H1 (cell line): ENCODE data around the gene HMGXB3. TPM values are rescaled to one million over a fixed set of nuclear protein-coding genes. Genes with fewer than 3 reads are reported as not detected.
"Not testable (repeated sequence)": the region's sequence is repeated elsewhere in the genome, so short reads cannot be mapped to it uniquely, and the experiment has no call there.

Source experiments
- CTCF ChIA-PET: fragments of 300-600 bp; sonication (Branson Sonifier 250); formaldehyde crosslinking; loops from one replicate; lab custom pipeline; 2021; ENCODE audit not compliant: partially characterized antibody; lab: Charles Lee
- POLR2A ChIA-PET: fragments of 300-600 bp; sonication (Branson Sonifier 250); formaldehyde crosslinking; loops from one replicate; lab custom pipeline; 2021; ENCODE audit warnings: inconsistent platforms; ENCODE audit not compliant: partially characterized antibody; lab: Charles Lee
- DNase-seq, 2 experiments: peaks; one replicate each; pipeline versions ENCODE4 v3.0.0 to v3.0.0-alpha.2; 2010 to 2022; ENCODE audit warnings: low spot score in 2 of 2, low read depth in 1 of 2, mixed read lengths in 1 of 2
- FAIRE-seq: peaks from 2 replicates; lab custom pipeline; 2011; peaks lifted over from hg19 to GRCh38; lab: Jason Lieb, UNC
- H2AFZ ChIP-seq: 2 replicates; pipeline ENCODE4 v1.8.1; 2012; ENCODE audit warnings: low read length, inconsistent platforms
- H2AK5ac ChIP-seq: 2 replicates; pipeline ENCODE4 v1.6.1; 2013; ENCODE audit warnings: low read depth, low read length
- H2BK120ac ChIP-seq: replicated peaks from 2 replicates; pipeline ENCODE3; 2013; ENCODE audit warnings: low read depth, low read length, inconsistent platforms
- H2BK12ac ChIP-seq: 2 replicates; pipeline ENCODE4 v1.6.1; 2013; ENCODE audit warnings: low read depth, low read length
- H2BK15ac ChIP-seq: 2 replicates; pipeline ENCODE4 v1.6.1; 2013; ENCODE audit warnings: low read length
- H2BK20ac ChIP-seq: 2 replicates; pipeline ENCODE4 v1.6.1; 2013; ENCODE audit warnings: low read length
- H2BK5ac ChIP-seq: 2 replicates; pipeline ENCODE4 v1.6.1; 2013; ENCODE audit warnings: low read depth, low read length
- H3K14ac ChIP-seq: 2 replicates; pipeline ENCODE4 v1.6.1; 2013; ENCODE audit warnings: inconsistent platforms; ENCODE audit not compliant: insufficient read length
- H3K18ac ChIP-seq: 2 replicates; pipeline ENCODE4 v1.6.1; 2013; ENCODE audit warnings: low read length; ENCODE audit errors: extremely low read depth
- H3K23ac ChIP-seq: 2 replicates; pipeline ENCODE4 v1.6.1; 2013; ENCODE audit warnings: inconsistent platforms; ENCODE audit not compliant: insufficient read length
- H3K23me2 ChIP-seq: 2 replicates; pipeline ENCODE4 v1.6.1; 2013; ENCODE audit warnings: low read depth, low read length
- H3K27ac ChIP-seq: 2 replicates; pipeline ENCODE4 v1.6.1; 2011; ENCODE audit warnings: low read depth, low read length, inconsistent platforms
- H3K27me3 ChIP-seq, 4 experiments: replicated peaks in 1 of 4; 1 replicate in 1 of 4; 2 replicates in 3 of 4; pipeline versions ENCODE4 v1.6.1 to v1.8.1; 2011 to 2013; ENCODE audit warnings: low read length in 3 of 4, mild to moderate bottlenecking in 3 of 4, inconsistent platforms in 2 of 4, mixed read lengths in 2 of 4, moderate library complexity in 1 of 4; ENCODE audit not compliant: control insufficient read depth in 3 of 4, insufficient read depth in 3 of 4; ENCODE audit errors: extremely low read depth in 1 of 4
- H3K36me3 ChIP-seq, 4 experiments: 2 replicates each; pipeline versions ENCODE4 v1.6.1 to v1.8.1; 2011 to 2013; ENCODE audit warnings: mild to moderate bottlenecking in 4 of 4, low read length in 3 of 4, moderate library complexity in 2 of 4, control low read depth in 1 of 4, inconsistent platforms in 1 of 4; ENCODE audit not compliant: insufficient read depth in 4 of 4, control insufficient read depth in 2 of 4
- H3K4ac ChIP-seq: replicated peaks from 2 replicates; pipeline ENCODE3; 2013; ENCODE audit warnings: low read length, low read depth, mixed read lengths, inconsistent platforms; ENCODE audit not compliant: insufficient read length
- H3K4me1 ChIP-seq, 4 experiments: replicated peaks in 1 of 4; 1 replicate in 1 of 4; 2 replicates in 3 of 4; pipeline versions ENCODE4 v1.6.1 to v1.8.1; 2011 to 2013; ENCODE audit warnings: low read length in 3 of 4, inconsistent platforms in 2 of 4, mixed read lengths in 1 of 4; ENCODE audit not compliant: insufficient read depth in 4 of 4, control insufficient read depth in 3 of 4
- H3K4me2 ChIP-seq, 2 experiments: 2 replicates each; pipeline versions ENCODE4 v1.6.1 to v1.8.1; 2011 to 2013; ENCODE audit warnings: low read depth in 2 of 2, low read length in 2 of 2, control low read depth in 1 of 2, inconsistent platforms in 1 of 2, mild to moderate bottlenecking in 1 of 2; ENCODE audit not compliant: insufficient read depth in 1 of 2
- H3K4me3 ChIP-seq, 4 experiments: fragments of 200-600, 300-600 bp in 1 of 4; sonication (generic), shearing (Covaris generic), sonication (Bioruptor Twin) in 1 of 4; 2 replicates each; pipeline versions ENCODE4 v1.5.1 to v1.8.1; 2011 to 2016; ENCODE audit warnings: low read length in 4 of 4, low read depth in 3 of 4, control low read depth in 2 of 4, inconsistent platforms in 2 of 4, mild to moderate bottlenecking in 2 of 4, mixed read lengths in 1 of 4, moderate library complexity in 1 of 4; ENCODE audit not compliant: insufficient read depth in 2 of 4; ENCODE audit errors: extremely low read depth in 1 of 4
- H3K56ac ChIP-seq: replicated peaks from 2 replicates; pipeline ENCODE3; 2013; ENCODE audit warnings: low read depth, mild to moderate bottlenecking, mixed read lengths, low read length, inconsistent platforms; ENCODE audit not compliant: insufficient read length
- H3K79me1 ChIP-seq: 2 replicates; pipeline ENCODE4 v1.6.1; 2013; ENCODE audit warnings: low read depth, low read length, control low read depth
- H3K79me2 ChIP-seq, 2 experiments: 2 replicates each; pipeline versions ENCODE4 v1.6.1 to v1.8.1; 2012 to 2013; ENCODE audit warnings: low read length in 2 of 2, mild to moderate bottlenecking in 2 of 2, inconsistent platforms in 1 of 2; ENCODE audit not compliant: insufficient read depth in 2 of 2, control insufficient read depth in 1 of 2
- H3K9ac ChIP-seq, 4 experiments: replicated peaks in 1 of 4; 1 replicate in 1 of 4; 2 replicates in 3 of 4; pipeline versions ENCODE4 v1.6.1 to v1.8.1; 2011 to 2013; ENCODE audit warnings: low read depth in 3 of 4, low read length in 3 of 4, control low read depth in 2 of 4, mild to moderate bottlenecking in 2 of 4, moderate library complexity in 2 of 4, inconsistent platforms in 1 of 4; ENCODE audit errors: extremely low read depth in 1 of 4
- H3K9me3 ChIP-seq, 2 experiments: 2 replicates each; pipeline versions ENCODE4 v1.6.1 to v1.8.1; 2012 to 2013; ENCODE audit warnings: mild to moderate bottlenecking in 2 of 2, moderate library complexity in 2 of 2, control low read depth in 1 of 2, inconsistent platforms in 1 of 2, low read depth in 1 of 2, low read length in 1 of 2, mixed read lengths in 1 of 2; ENCODE audit not compliant: insufficient read depth in 2 of 2
- H4K20me1 ChIP-seq, 2 experiments: replicated peaks in 1 of 2; 2 replicates each; pipeline versions ENCODE3 to v1.8.1; 2011 to 2013; ENCODE audit warnings: inconsistent platforms in 2 of 2, low read length in 2 of 2, mild to moderate bottlenecking in 1 of 2; ENCODE audit not compliant: insufficient read depth in 2 of 2, control insufficient read depth in 1 of 2
- H4K5ac ChIP-seq: 2 replicates; pipeline ENCODE4 v1.6.1; 2013; ENCODE audit warnings: low read length, low read depth, mixed read lengths, inconsistent platforms; ENCODE audit not compliant: insufficient read length
- H4K8ac ChIP-seq: 2 replicates; pipeline ENCODE4 v1.8.0; 2013; ENCODE audit warnings: mild to moderate bottlenecking, moderate library complexity, low read length, inconsistent platforms; ENCODE audit not compliant: insufficient read depth; ENCODE audit errors: extremely low read depth
- H4K91ac ChIP-seq: replicated peaks from 2 replicates; pipeline ENCODE3; 2013; ENCODE audit warnings: low read length, mixed read lengths, inconsistent platforms; ENCODE audit not compliant: insufficient read length
- BACH1 ChIP-seq: IDR thresholded peaks from 2 replicates; pipeline ENCODE4 v1.6.1; 2012; ENCODE audit warnings: low read length, improper control_type of control experiment
- E2F6 ChIP-seq: IDR thresholded peaks from 2 replicates; pipeline ENCODE4 v1.6.1; 2012; ENCODE audit warnings: inconsistent platforms
- FOSL1 ChIP-seq: IDR thresholded peaks from 2 replicates; pipeline ENCODE4 v1.6.1; 2011; ENCODE audit warnings: mild to moderate bottlenecking, low read depth, low read length, moderate library complexity; ENCODE audit not compliant: insufficient read depth
- POU5F1 ChIP-seq: IDR thresholded peaks from 2 replicates; pipeline ENCODE4 v1.6.1; 2011; ENCODE audit warnings: low read depth, mild to moderate bottlenecking, low read length, moderate library complexity
- RAD21 ChIP-seq, 2 experiments: IDR thresholded peaks in 1 of 2; conservative IDR thresholded peaks in 1 of 2; 2 replicates each; pipeline ENCODE4 v1.6.1; 2011; ENCODE audit warnings: low read depth in 2 of 2, low read length in 2 of 2, improper control_type of control experiment in 1 of 2, inconsistent platforms in 1 of 2, mild to moderate bottlenecking in 1 of 2, moderate library complexity in 1 of 2
- ZNF274 ChIP-seq: IDR thresholded peaks from 2 replicates; pipeline ENCODE4 v1.7.0; 2012; ENCODE audit warnings: low read length, borderline replicate concordance; ENCODE audit errors: extremely low read depth
- WGBS, 2 experiments: shearing (Covaris generic) in 1 of 2; methylation state at CpG; one replicate each; pipeline versions ENCODE4 v1.1.6 to v1.1.7; 2013 to 2015; ENCODE audit warnings: low lambda C conversion rate in 2 of 2, mixed read lengths in 2 of 2, inconsistent platforms in 1 of 2, low coverage in 1 of 2, missing lambda C conversion rate in 1 of 2; ENCODE audit not compliant: insufficient replicate concordance in 2 of 2, insufficient coverage in 1 of 2, insufficient read length in 1 of 2; ENCODE audit errors: extremely low coverage in 1 of 2, missing lambda C conversion rate in 1 of 2; 5-methylcytosine and 5-hydroxymethylcytosine counted together
- polyA plus RNA-seq, 7 experiments: library from polyadenylated mRNA; depleted of rRNA in 3 of 7; stranded (reverse) in 5 of 7; unstranded in 2 of 7; fragments of >200 nt in 5 of 7; fragments of 200-250 nt in 2 of 7; gene quantifications; 1 replicate in 5 of 7; 2 replicates in 1 of 7; 4 replicates in 1 of 7; pipeline versions ENCODE4 v1.2.1 to v1.2.3, GENCODE V29; 2011 to 2013; ENCODE audit warnings: missing spikeins in 2 of 7, mixed read lengths in 2 of 7
- total RNA-seq: library from RNA; stranded (reverse); fragmentation: NEBNext Ultra II Directional; extraction: Animal tissue kit (Norgen Biotek cat#: 25700); gene quantifications from 2 replicates; pipeline ENCODE4 v1.2.1, GENCODE V29; 2021

HMGXB3 gene
- total and polyA plus RNA-seq, 2 of the 8 experiments (the other 6 are each of a cell fraction or from before 2014, with no cell fraction given): 26.8 to 28.0 TPM

GRCh38 chr5:150046031-150046430 is 45.5 kb downstream of the HMGXB3 start (continued):
- no peak for TF ChIP-seq ZNF274
- no peak for TF ChIP-seq RAD21 (IDR thresholded peaks at IDR 0.05 in 1 of 2, conservative IDR thresholded peaks at IDR 0.05 in 1 of 2; ENCODE audit: low read depth in 2 of 2, low read length in 2 of 2)
- no peak for TF ChIP-seq POU5F1
- TF ChIP-seq BACH1: no peak
- TF ChIP-seq E2F6: no peak
- no peak for TF ChIP-seq FOSL1

GRCh38 chr5:150050172-150050811 is 49.8 kb downstream of the HMGXB3 start:
- H3K9ac ChIP-seq, DNase-seq, H3K4me1 ChIP-seq, H3K4me2 ChIP-seq, H3K4ac ChIP-seq, H2BK12ac ChIP-seq, FAIRE-seq, H3K23me2 ChIP-seq, H2BK5ac ChIP-seq, H3K79me1 ChIP-seq, H3K27me3 ChIP-seq, H4K91ac ChIP-seq, H4K8ac ChIP-seq, H4K5ac ChIP-seq, H3K56ac ChIP-seq, H3K14ac ChIP-seq, POLR2A ChIA-PET, H3K79me2 ChIP-seq, H2AFZ ChIP-seq, H2BK15ac ChIP-seq, H2BK120ac ChIP-seq, H2AK5ac ChIP-seq, H3K27ac ChIP-seq, H3K23ac ChIP-seq, H3K4me3 ChIP-seq, H3K9me3 ChIP-seq, H3K18ac ChIP-seq, H2BK20ac ChIP-seq: not testable (repeated sequence)
- Histone ChIP-seq H4K20me1 (peaks cover 0 to 12% of the 10 kb centered on the region in 2 experiments), H3K36me3 (peaks cover 27 to 61% (median 56%) of the 10 kb centered on the region in 4 experiments)
- CTCF ChIA-PET: interaction anchor here (0.6 to 2.0 kb wide), 5 partner anchors 10 to 109 kb away, joined by 3 to 6 read pairs (median 3); no protein-coding TSS in a partner anchor
- WGBS, 2 experiments: 91% methylated on average over 14 of the region's 14 CpGs; no CpG with 5 or more reads in 1 of the 2 experiments
